HG03558 (cell line): ENCODE data around the gene FOCAD.

ENCODE experiments used
- ATAC-seq: cut with Tn5 transposase; IDR thresholded peaks from one replicate; pipeline ENCODE4 v1.9.1; 2021; ENCODE audit warnings: moderate number of reproducible peaks; ENCODE audit not compliant: unreplicated experiment; ENCODE audit errors: extremely low read depth

Gene FOCAD

GRCh38 chr9:20725675-20726074 lies 41.6 kb downstream of the FOCAD start:
- ATAC-seq = no peak

- no peak for ATAC-seq
These were observed 42.1 kb downstream of the FOCAD start for GRCh38 chr9:20726144-20726543.

GRCh38 chr9:20728493-20729220 lies 44.6 kb downstream of the FOCAD start:
- no peak for ATAC-seq

GRCh38 chr9:20729523-20729922 lies 45.5 kb downstream of the FOCAD start:
- no peak for ATAC-seq

GRCh38 chr9:20732118-20732517 lies 48.1 kb downstream of the FOCAD start:
- no peak for ATAC-seq

- ATAC-seq = no peak
These were observed 50.2 kb downstream of the FOCAD start for GRCh38 chr9:20734275-20734674.

- ATAC-seq = no peak
These were observed 56.2 kb downstream of the FOCAD start for GRCh38 chr9:20740304-20740703.

- no peak for ATAC-seq
These were observed 57.0 kb downstream of the FOCAD start for GRCh38 chr9:20740929-20741582.

- no peak for ATAC-seq
These were observed 58.8 kb downstream of the FOCAD start for GRCh38 chr9:20742833-20743232.

- ATAC-seq = no peak
These were observed 60.1 kb downstream of the FOCAD start for GRCh38 chr9:20744036-20744630.

GRCh38 chr9:20746967-20747366 lies 62.9 kb downstream of the FOCAD start:
- ATAC-seq = no peak

- no peak for ATAC-seq
These were observed 65.6 kb downstream of the FOCAD start for GRCh38 chr9:20749496-20750198.

GRCh38 chr9:20753761-20754160 lies 69.7 kb downstream of the FOCAD start:
- ATAC-seq = no peak

GRCh38 chr9:20754556-20754955 lies 70.5 kb downstream of the FOCAD start:
- ATAC-seq = no peak

GRCh38 chr9:20760246-20760891 lies 76.3 kb downstream of the FOCAD start:
- no peak for ATAC-seq

GRCh38 chr9:20770947-20771346 lies 86.9 kb downstream of the FOCAD start:
- no peak for ATAC-seq

- no peak for ATAC-seq
These were observed 87.7 kb downstream of the FOCAD start for GRCh38 chr9:20771729-20772128.

- ATAC-seq = no peak
These were observed 91.6 kb downstream of the FOCAD start for GRCh38 chr9:20775683-20776082.

GRCh38 chr9:20781092-20781491 lies 97.0 kb downstream of the FOCAD start:
- no peak for ATAC-seq

- ATAC-seq = no peak
These were observed 98.2 kb downstream of the FOCAD start for GRCh38 chr9:20782289-20782688.
